GM19043 (cell line): ENCODE measurements around the gene DHRSX.

Experiments
- ATAC-seq: cut with Tn5 transposase; IDR thresholded peaks from one replicate; pipeline ENCODE4 v1.9.1; 2021; ENCODE audit warnings: low read depth; ENCODE audit not compliant: unreplicated experiment

Gene DHRSX

GRCh38 chrX:2184089-2184488 is 316.7 kb downstream of the DHRSX start:
- no peak for ATAC-seq

GRCh38 chrX:2183193-2183725 is 317.5 kb downstream of the DHRSX start:
- no peak for ATAC-seq

GRCh38 chrX:2177541-2177940 is 323.2 kb downstream of the DHRSX start:
- no peak for ATAC-seq

- ATAC-seq: no peak
These were observed 324.0 kb downstream of the DHRSX start for GRCh38 chrX:2176733-2177132.

DNA sequence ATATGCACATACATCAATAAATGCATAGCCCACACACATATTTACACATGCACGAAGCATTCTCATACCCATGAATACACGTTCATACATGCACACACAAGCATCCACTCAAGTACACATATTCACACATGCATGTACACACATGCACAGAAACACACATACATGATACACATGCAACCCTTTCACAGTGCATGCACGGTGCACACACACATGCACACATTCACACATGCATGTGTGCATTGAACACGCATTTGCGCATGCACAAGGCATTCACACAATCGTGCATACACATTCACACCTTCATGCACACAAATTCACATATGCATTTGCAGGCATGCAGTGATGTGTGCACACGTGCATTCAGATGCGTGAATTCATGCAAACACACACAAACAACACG is 324.5 kb downstream of the DHRSX start:
- ATAC-seq: no peak

GRCh38 chrX:2172359-2172758 is 328.4 kb downstream of the DHRSX start:
- ATAC-seq: no peak
